ENCODE measurements around the gene SNRNP40.

The SNRNP40 gene

DNA sequence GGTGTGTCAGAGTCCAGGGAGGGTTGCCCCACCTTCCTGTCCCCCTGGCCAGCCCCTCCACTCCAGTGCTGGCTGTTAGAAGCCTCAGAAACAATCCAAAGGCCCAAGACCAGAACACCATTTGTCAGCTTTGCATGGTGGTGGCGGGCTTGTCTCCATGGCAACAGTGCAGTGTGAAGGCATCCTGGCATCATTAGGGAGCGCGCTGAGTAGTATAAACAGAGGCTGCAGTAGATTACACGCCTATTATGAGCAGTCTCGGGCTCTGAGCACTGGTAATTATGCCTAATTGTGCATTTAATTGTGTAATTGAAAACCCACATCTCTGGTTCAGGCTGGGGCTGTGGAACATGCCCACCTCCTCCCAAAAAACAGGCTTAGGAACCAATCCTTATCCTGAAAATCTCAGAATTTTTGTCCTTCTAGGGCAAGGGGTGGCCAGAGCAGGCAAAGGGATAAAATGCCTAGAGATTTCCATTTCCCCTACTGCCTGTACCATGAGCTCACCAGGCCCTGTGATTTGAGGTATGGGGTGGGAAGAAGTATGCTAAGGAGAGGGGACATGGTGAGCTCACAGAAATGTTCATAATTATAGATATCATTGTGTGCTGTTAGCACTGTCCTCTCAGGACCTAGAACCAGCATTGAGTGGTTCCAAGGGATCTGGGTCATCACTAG is 68.6 kb downstream of the SNRNP40 start:
- DNase-seq: peak; percentile 59

DNA sequence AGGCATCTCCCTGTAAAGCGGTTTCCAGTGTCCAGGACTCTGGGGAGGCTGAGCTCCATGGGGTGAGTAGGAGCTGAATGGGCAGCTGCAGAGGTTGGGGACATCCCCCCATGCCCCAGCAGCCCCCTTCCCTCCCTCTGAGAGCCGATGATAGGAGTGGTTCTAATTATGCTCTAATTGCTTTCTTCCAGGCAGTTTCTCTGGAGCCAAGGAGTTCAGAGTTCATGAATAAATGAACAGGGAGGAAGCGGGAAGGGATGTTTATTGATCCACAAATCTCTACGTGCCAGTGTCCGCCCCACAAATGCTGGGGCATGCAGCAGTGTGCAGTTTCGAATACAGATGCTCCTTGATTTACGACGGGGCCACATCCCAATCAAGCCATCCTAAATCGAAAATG is 72.5 kb downstream of the SNRNP40 start:
- no peak for DNase-seq

DNA sequence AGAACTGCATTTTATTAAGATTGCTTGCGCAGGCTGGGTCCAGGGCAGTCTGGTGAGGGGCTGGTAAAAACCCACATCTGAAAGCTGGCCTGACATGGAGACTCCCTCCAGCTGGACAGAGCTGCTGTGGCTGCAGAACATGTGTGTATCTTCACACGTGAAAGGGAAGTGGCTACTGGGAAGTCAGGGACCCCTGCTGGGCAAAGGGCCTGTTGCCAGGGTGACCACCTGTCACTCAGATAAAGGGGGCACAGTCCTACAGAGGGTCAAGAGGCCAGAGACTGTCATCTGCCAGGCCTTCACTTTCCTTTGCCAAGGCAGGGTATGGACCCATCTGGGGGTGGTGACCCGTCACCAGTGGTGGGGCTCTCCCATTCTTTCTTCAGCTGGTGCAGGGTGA is 74.4 kb downstream of the SNRNP40 start:
- no peak for DNase-seq

DNA sequence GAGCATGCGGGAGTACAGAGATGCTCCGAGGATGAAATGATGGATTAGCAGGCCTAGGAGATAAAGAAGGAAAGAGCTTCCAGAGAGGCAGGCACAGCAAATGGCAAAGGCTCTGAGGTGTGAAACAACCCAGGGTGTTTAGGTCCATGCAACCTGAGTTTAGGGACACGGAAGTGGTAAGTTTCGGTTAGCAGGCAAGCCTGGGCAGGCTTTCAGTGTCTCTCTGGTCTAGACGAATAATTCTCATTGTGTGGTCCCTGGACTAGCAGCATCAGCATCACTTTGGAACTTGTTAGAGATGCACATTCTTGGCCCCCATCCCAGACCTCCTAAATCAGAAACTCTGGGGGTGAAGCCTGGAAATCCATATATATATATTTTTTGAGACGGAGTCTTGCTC is 75.5 kb downstream of the SNRNP40 start:
- DNase-seq: no peak

DNA sequence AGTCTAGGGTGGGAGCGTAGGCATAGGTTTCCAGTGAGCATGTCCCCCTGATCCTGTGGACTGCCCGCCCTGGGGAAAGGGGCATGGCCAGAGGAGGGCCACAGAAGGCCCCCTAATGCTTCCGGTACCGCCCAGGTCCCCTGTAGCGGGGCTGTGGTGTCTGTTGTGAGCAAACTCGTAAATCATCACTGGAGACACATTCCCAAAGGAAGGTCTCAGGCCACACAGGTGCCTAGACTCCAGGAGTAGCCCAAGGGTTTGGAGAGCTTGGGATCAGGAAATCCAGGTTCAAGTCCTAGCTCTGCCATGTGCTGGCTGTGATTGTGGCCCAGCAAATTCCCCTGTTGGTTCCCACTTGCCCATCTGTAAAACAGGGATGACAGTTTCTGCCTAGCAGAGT is 77.1 kb downstream of the SNRNP40 start:
- no peak for DNase-seq

DNA sequence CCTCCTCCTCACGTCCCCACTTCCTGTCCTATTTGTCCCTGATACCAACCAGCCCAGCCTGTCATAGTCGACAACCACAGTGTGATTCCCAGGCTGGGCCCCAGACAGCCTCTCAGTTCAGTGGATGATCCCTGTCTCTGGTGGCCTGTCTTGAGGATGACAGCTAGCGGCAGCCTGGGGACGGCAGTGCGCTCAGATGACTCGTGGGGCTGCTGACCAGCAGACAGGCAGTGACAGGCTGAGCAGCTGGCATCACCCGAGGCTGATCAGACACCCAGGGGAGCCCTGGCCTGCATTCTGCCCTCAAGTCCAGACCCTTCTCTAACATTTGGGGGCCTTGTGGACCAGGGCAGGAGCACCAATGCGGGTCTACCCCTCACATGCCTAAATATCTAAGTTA is 77.9 kb downstream of the SNRNP40 start:
- no peak for DNase-seq

DNA sequence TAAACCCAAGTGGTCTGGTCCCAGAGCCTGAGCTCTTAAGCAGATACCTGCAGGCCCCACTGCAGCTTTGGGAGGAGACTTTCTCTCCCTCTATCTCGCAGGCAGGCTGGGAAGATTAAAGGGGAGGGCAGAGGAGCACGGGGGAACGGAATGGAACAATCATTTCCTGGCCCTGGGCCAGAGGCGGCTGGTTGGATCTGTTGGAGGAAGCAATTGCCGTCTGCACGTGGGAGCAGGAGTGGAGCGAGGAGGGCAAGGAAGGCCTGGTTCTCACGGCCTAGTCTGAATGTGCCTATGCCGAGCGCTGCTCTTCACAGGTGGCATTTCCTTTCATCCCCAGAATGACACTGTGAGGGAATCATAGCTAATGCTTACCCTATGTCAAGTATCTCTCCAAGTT is 80.6 kb downstream of the SNRNP40 start:
- peak; percentile 55 for DNase-seq

DNA sequence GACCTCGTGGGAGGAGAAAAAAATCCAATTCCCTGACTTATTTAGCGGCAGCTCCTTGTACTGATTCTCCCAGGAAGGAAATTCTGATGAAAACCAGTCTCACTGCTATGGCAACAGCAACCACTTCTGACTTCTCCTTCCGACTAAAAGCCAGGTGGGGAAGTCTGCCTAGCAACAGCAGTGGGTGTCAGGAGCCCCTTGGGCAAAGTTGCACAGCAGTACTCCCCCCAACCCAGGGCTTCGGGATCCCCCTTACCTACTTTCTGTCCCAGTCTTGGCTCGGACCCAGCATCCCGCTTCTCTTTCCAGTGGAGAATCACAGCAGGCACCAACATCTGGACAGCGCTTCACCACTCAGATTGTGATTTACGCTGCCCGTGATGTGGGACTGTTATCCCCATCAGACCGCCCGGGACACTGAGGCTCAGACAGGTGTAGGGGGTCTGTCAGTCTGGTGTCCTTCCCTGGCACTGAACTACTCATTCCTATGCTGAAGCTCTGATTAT is 81.5 kb downstream of the SNRNP40 start:
- DNase-seq: no peak

DNA sequence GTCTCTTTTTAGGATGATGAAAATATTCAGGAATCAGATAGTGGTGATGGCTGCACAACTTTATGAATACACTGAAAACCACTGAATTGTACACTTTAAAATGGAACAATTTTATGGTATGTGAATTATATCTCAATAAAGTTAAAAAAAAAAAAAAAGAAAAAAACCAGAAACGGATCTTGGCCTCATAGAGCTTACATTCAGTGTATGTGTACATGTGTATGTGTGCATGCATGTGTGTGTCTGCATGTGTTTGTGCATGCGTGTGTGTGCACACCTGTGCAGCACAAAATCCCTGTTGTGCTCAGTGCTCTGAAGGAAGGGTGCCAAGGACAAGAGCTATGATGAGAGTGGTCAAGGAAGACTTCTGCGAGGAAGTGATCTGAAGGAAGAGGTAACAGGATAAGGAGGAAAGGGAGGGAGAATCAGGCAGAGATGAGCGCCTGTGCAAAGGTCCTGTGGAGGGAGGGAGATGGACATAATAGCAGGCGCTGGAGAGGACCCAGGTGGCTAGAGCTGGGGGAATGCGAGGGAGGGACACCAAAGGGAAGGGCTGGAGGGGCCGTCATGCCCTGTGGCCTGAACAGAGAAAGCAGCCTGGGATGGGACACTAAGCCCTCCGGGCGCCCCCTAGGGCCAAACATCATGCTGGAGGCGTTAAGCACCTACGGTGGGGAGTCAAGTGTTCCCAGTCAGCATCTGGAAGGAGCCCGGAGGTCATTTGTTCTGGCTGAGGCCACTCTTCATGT is 82.1 kb downstream of the SNRNP40 start:
- DNase-seq: no peak

Measured in NCI-H1694 treated with DMSO at 0.1 percent for 48 hours (cell line).